ENCODE data around the gene ZNF488.

ZNF488 gene

GRCh38 chr10:47329855-47330254 lies 54.2 kb downstream of the ZNF488 start:
- no peak for DNase-seq (ENCODE audit: low spot score)

GRCh38 chr10:47326927-47327330 lies 57.2 kb downstream of the ZNF488 start:
- no peak for DNase-seq (ENCODE audit: low spot score)

- DNase-seq (ENCODE audit: low spot score), result no peak
Observed at GRCh38 chr10:47326306-47326926, 57.7 kb downstream of the ZNF488 start.

- DNase-seq (ENCODE audit: low spot score), result no peak
Observed at GRCh38 chr10:47325303-47326291, 58.5 kb downstream of the ZNF488 start.

- no peak for DNase-seq (ENCODE audit: low spot score)
Observed at GRCh38 chr10:47323636-47324296, 60.3 kb downstream of the ZNF488 start.

- DNase-seq (ENCODE audit: low spot score), result no peak
Observed at GRCh38 chr10:47323087-47323486, 61.0 kb downstream of the ZNF488 start.

- DNase-seq (ENCODE audit: low spot score), result no peak
Observed at GRCh38 chr10:47322300-47323061, 61.6 kb downstream of the ZNF488 start, which contains the start of gene GDF2. GDF2 (plus strand) TSS chr10:47322454; CDS start chr10:47322669, 215 bp downstream.

- no peak for DNase-seq (ENCODE audit: low spot score)
Observed at GRCh38 chr10:47321521-47322195, 62.4 kb downstream of the ZNF488 start.

GRCh38 chr10:47320812-47321211 lies 63.3 kb downstream of the ZNF488 start:
- no peak for DNase-seq (ENCODE audit: low spot score)

- DNase-seq (ENCODE audit: low spot score), result no peak
Observed at GRCh38 chr10:47319784-47320183, 64.3 kb downstream of the ZNF488 start.

GRCh38 chr10:47318706-47319105 lies 65.4 kb downstream of the ZNF488 start:
- no peak for DNase-seq (ENCODE audit: low spot score)

- no peak for DNase-seq (ENCODE audit: low spot score)
Observed at GRCh38 chr10:47317251-47317650, 66.8 kb downstream of the ZNF488 start.

- no peak for DNase-seq (ENCODE audit: low spot score)
Observed at GRCh38 chr10:47316131-47316530, 68.0 kb downstream of the ZNF488 start.
